NCI-H1417 treated with DMSO at 0.1 percent for 48 hours (cell line): ENCODE results near the gene NMRK2.
"Not testable (repeated sequence)": the region's sequence is repeated elsewhere in the genome, so short reads cannot be mapped to it uniquely, and the experiment has no call there.

ENCODE experiments used
- DNase-seq: peaks from one replicate; lab custom pipeline; 2025; lab: John Stamatoyannopoulos, UW

The NMRK2 gene

GRCh38 chr19:3936506-3937442, 3.9 kb downstream of the NMRK2 start:
- DNase-seq, result no peak

- not testable (repeated sequence) for DNase-seq
Observed at GRCh38 chr19:3938300-3938950, 5.6 kb downstream of the NMRK2 start.

GRCh38 chr19:3942790-3943409, 10.0 kb downstream of the NMRK2 start:
- DNase-seq, result no peak

DNA sequence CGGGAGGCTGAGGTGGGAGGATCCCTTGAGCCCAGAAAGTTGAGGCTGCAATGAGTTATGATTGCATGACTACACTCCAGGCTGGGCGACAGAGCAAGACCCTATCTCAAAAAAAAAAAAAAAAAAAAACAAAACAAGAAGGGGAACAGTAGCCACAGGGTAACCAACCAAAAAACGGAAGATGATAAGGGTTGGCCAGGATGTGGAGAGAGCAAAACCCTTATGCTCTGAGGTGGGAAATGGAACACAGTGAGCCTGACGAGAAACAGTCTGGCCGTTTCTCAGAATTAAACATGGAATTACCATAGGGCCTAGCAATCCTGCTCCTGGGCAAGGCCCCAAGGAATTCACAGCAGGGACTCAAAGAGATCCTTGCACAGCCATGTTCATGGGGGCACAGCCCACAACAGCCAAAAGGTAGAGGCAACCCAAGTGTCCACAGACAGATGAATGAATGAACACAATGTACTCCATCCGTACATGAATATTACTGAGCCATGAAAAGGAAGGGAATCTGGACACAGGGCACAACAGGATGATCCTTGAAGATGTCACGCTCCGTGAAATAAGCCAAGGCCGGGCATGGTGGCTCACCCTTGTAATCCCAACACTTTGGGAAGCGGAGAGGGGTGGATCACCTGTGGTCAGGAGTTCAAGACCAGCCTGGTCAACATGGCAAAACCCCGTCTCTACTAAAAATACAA, 11.3 kb downstream of the NMRK2 start:
- DNase-seq, result no peak

DNA sequence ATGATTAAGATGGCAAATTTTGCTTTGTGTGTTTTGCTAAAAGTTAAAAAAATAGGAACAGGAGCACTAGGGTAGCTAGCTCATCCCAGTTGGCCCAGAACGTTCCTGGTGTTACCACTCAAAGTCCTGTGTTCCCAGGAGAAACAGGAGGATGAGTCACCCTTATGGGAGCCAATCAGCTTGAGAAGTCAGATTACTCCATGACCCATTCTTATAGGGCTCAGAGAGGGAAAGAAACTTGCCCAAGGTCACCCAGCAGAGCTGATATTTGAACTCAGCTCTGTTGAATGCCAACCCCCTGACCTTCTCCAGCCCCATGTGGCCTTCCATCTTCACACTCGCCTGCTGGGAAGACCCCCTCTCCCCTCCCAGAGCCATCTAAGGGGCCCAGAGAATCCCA, 13.0 kb downstream of the NMRK2 start:
- DNase-seq, result no peak

- DNase-seq, result not testable (repeated sequence)
Observed at GRCh38 chr19:3947316-3947933, 14.6 kb downstream of the NMRK2 start.

DNA sequence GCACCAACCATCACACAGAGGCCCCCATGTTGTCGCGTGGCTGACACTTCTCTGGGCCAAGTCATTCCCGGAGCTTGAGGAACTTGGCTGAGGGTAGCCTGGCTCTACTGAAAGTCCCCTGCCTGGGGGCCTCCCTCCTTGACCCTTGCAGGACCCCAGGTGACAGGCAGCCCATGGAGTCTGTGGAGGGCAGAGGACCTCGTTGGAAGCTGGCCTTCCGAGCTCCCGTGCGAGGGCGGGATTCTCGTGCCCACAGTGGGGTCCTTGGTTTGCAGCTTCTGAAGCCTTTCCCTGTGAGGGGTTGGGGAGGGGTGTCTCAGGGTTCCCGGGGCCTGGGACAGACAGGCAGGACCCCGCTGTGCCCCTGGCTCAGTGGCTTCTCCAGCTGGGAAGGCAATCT, 16.4 kb downstream of the NMRK2 start:
- no peak for DNase-seq

GRCh38 chr19:3949997-3950859, 17.4 kb downstream of the NMRK2 start:
- no peak for DNase-seq

DNA sequence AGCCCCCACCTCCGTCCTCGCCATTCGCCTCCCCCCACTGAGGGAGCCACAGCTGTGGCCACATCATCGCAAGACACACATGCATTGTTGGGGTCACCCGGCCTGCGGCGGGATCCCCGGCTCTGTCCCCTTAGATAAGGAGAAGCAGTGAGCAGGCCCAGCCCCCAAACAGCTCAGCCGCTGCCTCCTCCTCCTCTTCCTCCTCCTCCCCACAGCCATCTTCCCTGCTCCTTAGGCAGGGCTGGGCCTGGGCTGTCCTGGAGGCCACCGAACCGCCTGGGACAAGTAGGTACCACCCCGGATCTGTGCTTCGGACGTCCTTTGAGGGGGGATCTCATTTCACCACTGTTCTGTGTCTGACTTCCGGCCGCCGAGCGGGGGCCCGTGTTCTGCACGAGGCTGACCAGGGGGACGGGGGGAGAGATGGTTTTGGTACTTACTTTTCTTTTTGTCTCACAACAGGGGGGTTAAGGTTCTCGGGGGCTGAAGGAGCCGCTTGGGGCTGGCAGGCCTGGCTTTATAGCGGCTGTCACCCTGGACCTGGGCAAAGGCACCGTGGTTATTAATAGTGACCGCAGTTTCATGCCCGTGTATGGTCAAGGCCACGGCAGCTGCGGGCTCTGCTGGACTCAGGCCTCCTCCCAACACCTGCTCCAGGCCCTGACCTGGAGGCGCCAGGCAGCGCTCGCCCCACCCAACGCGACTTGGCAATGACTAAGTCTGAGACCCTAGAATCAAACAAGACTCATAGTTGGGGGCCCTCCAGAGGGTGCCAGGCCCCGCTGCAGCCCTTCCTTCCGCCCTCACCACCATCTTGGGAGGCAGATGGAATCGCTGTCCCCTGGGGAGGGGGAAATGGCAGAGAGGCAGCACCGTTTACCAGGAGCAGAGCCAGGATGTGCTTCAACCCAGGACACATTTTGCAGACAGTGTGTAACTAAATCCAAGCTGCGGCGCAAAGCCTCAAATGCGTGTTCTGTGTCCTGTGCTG, 18.3 kb downstream of the NMRK2 start:
- DNase-seq, result no peak

GRCh38 chr19:3952755-3953276, 19.9 kb downstream of the NMRK2 start:
- DNase-seq, result not testable (repeated sequence)

DNA sequence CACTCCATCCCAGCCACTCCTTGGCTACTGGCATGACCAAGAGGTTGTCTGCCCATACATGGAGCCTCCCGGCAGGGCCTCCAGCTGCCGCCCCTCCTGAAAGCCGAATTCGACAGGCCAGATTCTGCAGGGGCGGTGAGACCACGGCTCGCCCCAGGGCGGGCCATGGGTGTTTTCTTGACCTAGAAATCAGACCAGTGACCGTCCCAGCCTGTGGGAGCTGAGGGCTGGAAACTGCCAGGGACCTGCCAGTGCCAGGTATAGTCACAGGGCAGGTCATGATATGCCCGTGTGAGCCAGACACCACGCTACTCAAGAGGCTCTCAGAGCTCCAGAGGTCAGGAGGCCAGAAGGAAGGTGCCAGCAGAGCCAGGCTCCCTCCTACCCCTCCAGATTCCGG, 21.2 kb downstream of the NMRK2 start:
- no peak for DNase-seq

- not testable (repeated sequence) for DNase-seq
Observed at GRCh38 chr19:3955276-3955675, 22.4 kb downstream of the NMRK2 start.

DNA sequence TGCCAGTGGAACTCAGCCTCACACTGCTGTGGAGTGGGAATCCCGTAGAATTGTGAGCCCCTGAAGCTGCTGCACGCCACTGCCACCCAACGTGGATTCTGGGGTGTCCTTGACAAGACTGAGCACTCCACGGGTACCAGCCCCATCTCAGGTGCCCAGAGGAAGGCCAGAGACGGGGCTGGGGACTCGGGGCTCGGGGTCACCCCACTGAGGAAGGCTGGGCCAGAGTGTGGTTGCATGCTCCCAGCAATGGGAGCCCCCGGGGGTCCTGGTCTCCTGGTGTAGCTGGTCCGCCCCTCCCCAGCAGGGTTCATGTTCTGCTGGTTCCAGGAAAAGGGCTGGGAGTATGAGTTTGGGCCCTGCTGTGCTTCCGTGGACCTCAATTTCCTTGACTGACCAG, 22.8 kb downstream of the NMRK2 start:
- no peak for DNase-seq

DNA sequence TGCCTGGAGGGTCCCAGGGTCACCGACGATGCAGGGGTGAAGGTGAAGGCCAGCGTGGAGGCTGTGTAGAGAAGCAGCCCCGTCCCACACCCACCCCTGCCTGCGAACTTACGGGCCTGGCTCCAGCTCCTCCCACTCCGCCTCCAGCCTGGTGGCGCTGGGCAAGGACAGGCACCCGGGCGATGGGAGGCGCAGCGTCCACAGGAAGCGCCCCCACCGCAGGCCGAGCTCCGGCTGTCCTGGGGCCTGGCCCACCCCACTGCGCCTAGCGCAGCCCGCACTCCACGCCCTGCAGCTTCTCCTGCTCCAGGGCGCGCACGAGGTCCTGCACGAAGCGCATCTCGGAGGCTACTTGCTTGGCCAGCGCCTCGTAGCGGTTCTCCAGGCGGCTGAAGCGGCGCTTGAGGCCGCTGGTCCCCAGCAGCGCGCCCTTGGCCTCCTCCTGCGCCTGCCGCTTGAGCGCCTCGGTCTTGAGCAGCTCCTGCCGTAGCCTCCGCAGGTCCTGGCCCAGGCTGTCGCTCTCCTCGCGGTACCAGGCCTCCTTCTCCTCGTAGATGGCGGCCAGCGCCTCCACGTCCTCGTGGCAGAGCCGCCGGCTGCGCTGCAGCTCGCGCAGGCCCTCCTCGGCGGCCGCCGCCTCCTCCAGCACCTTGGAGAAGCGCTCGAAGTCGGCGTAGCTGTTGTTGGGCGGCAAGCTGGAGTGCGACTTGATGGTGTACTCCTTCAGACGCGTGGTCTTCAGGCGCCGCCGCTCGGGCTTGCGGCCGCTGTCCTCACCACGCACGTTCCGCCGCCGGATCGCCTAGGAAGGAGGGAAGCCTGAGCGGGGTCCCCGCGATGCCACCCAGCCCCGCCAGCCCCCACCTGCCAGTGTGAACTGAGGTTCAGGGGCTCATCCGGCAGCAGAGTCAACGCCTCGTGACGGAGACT, 26.2 kb downstream of the NMRK2 start:
- DNase-seq, result no peak

- DNase-seq, result no peak
Observed at GRCh38 chr19:3959766-3960131, 26.9 kb downstream of the NMRK2 start.

DNA sequence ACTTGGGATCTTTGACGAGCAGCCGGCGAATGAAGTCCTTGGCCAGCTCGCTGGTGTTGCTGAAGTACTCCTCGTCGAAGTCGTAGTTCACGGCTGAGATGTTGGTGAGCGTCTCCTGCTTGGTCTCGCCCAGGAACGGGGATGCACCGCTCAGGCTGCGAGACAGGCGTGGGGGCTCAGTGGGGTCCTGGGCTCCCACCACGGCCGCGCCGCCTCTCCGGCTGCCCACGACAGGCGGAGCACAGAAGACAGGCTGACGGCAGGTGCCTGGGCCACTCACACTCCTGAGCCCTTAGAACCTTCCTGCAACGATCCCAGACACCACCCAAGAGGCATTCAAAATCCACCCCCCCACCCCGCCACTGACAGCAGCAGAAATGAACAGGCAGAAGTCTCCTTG, 28.1 kb downstream of the NMRK2 start:
- DNase-seq, result no peak

- DNase-seq, result no peak
Observed at GRCh38 chr19:3963458-3964255, 30.8 kb downstream of the NMRK2 start.
